Measurements from ENCODE around the gene SYPL1.

DNA sequence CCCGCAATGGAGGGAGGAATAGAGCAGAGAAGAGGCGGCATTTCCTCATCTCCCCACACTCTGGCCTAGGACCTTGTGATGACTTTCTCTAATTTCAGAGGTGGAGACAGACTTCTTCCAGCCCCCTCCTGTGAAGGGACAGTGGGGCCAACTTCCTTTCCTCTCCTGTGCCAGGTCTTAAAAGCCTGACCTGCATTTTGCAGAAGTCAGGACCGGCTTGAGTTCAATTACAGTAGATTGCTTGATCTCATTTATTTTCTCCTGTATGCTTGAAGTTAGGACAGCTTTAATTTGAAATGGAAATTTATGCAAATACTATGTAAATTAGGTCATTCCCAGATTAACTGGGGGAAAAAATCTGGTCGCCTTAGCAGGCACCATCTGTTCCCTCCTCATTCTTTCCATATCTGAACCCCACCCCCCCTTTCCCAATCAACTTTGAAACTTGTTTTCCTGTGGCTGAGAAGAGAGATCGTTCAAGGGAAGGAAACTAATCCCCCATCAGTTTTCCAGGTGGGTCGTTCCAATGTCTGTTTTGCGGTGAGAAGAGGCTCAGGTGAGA lies 57.1 kb downstream of the SYPL1 start:
- TF ChIP-seq, protein P1, sequence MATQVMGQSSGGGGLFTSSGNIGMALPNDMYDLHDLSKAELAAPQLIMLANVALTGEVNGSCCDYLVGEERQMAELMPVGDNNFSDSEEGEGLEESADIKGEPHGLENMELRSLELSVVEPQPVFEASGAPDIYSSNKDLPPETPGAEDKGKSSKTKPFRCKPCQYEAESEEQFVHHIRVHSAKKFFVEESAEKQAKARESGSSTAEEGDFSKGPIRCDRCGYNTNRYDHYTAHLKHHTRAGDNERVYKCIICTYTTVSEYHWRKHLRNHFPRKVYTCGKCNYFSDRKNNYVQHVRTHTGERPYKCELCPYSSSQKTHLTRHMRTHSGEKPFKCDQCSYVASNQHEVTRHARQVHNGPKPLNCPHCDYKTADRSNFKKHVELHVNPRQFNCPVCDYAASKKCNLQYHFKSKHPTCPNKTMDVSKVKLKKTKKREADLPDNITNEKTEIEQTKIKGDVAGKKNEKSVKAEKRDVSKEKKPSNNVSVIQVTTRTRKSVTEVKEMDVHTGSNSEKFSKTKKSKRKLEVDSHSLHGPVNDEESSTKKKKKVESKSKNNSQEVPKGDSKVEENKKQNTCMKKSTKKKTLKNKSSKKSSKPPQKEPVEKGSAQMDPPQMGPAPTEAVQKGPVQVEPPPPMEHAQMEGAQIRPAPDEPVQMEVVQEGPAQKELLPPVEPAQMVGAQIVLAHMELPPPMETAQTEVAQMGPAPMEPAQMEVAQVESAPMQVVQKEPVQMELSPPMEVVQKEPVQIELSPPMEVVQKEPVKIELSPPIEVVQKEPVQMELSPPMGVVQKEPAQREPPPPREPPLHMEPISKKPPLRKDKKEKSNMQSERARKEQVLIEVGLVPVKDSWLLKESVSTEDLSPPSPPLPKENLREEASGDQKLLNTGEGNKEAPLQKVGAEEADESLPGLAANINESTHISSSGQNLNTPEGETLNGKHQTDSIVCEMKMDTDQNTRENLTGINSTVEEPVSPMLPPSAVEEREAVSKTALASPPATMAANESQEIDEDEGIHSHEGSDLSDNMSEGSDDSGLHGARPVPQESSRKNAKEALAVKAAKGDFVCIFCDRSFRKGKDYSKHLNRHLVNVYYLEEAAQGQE (IDR thresholded peaks at IDR 0.05; ENCODE audit: low read depth), result no peak
- no peak for TF ChIP-seq TAF1 (IDR thresholded peaks at IDR 0.05; ENCODE audit: low read depth)
- TF ChIP-seq RAD21 (IDR thresholded peaks at IDR 0.05; ENCODE audit: low read depth), result no peak
- no peak for TF ChIP-seq NFIC (IDR thresholded peaks at IDR 0.05)

All from Ishikawa (cell line).